GM18502 (cell line): ENCODE results near the gene COPA.
"Not testable (repeated sequence)": the region's sequence is repeated elsewhere in the genome, so short reads cannot be mapped to it uniquely, and the experiment has no call there.

Experiments
- ATAC-seq: cut with Tn5 transposase; IDR thresholded peaks from one replicate; pipeline ENCODE4 v1.9.1; 2021; ENCODE audit warnings: mild to moderate bottlenecking; ENCODE audit not compliant: unreplicated experiment, poor library complexity

Gene COPA

DNA sequence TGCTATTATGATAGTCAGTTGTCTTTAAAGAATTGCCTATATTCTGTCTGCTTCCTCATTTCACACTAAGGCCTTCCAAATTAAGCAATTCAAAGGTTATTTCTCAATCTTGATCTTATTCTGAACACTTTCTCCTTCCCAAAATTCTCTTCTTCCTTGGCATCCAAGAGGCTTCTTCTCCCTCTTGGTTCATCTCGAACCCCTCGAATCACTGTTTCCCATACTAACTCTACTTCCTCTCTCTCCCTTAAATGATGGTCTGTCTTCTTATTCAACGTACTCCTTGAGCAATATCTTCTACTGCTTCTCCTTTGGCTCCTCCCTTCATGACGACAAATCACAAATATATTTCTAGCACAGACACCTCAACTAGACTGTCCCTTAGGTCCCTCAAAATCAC, 4.5 kb downstream of the COPA start:
- ATAC-seq = no peak

- no peak for ATAC-seq
These were observed 10.5 kb downstream of the COPA start for GRCh38 chr1:160332516-160332915.

- no peak for ATAC-seq
These were observed 12.9 kb downstream of the COPA start for GRCh38 chr1:160330119-160330518.

GRCh38 chr1:160328184-160328583, 14.9 kb downstream of the COPA start:
- ATAC-seq = no peak

DNA sequence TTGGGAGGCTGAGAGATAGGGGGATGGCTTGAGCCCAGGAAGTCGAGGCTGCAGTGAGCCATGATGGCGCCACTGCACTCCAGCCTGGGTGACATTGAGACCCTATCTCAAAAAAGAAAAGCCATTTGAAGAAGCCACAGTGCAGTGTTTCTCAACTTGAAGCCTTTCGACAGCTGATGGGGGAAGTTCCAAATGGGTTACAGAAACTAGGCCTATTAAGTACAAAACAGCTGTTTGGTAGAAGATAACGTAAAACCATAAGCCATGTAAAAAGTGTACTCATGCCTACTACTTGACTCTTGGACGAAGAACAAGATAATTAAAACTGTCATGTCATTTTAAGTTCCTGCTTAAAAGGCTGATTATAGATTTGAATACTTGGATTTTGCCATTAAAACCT, 16.6 kb downstream of the COPA start:
- no peak for ATAC-seq

GRCh38 chr1:160325252-160325651, 17.8 kb downstream of the COPA start:
- no peak for ATAC-seq

- no peak for ATAC-seq
These were observed 20.2 kb downstream of the COPA start for GRCh38 chr1:160322831-160323230.

GRCh38 chr1:160315359-160315758, 27.7 kb downstream of the COPA start:
- ATAC-seq = no peak

DNA sequence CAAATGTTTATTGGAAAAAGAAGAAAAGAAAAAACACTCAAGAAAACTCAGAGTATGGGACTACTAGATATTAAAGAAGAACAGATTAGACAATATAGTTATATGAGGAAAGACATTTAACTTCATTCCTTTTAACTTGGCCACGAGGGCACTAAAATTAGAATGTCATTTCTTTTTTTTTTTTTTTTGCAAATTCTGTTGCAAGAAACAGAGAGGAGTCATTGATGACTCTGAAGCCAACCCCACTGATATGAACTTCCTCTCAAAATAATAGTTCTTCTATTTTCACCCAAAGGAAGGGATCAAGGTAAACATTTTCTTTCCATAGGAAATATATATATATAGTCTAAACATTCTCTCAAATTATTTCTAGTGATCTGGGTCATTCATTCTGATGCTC, 33.5 kb downstream of the COPA start:
- no peak for ATAC-seq

GRCh38 chr1:160309185-160309557, 33.9 kb downstream of the COPA start:
- ATAC-seq = no peak

- ATAC-seq = no peak
These were observed 34.4 kb downstream of the COPA start for GRCh38 chr1:160308451-160309184.

DNA sequence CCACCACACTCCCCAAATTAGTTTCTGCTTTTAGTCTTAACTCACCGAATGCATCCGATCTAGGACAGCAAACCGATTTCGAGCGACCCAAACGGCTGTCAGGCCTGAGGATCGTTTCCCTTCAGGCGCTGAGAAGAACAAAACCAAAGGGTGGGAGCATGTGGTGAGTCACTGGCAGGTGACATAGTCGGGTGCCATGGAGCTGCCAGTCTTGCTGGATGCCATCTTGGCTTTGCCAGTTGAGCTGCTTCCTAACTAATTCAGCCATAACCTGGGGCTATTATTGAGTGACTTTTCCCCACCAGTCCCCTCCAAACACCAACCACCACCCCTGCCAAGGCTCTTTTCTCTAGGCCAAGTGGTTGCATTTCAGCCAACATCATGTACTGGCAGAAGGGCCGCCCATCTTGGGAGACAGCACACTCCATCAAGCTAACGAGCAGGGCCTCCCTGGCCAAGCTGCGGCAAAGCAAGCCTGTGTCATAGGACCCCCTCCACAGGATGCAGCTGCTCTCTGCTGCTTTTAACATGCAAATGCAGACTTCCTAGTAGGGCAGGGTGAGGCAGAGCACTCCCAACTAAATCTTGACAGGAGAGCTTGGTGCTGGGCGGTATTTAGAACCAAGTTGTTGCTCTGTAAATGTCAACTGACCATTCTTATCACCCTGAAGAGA, 35.8 kb downstream of the COPA start:
- no peak for ATAC-seq

DNA sequence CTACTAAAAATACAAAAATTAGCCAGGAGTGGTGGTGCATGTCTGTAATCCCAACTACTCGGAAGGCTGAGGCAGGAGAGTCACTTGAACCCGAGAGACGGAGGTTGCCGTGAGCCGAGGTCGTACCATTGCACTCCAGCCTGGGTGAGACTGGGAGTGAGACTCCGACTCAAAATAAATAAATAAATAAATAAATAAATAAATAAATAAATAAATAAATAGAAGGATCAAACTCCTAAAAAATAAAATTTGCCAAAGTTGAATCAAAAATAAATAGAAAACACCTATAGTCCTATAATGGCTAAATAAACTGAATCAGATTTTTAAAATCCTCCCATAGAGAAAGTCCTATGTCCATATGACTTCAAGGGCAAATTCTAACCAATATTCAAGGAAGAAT, 42.9 kb downstream of the COPA start:
- no peak for ATAC-seq

DNA sequence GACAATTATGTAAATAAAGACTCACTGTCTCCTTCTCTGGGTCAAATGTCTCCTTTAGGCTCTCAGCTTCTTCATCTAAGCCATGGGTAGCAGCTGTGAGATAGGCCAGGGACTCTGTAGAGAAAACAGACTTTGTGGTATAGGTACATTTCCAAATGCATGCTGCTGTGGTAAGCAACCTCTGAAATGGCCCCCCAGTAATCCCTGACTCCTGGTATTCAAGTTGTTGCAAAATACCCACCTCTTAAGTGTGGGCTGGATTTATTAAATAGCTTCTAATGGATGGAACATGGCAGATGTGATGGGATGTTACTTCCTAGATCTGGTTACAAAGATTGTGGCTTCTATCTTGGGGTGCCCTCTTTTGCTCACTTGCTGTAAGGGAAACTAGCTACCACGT, 47.0 kb downstream of the COPA start:
- ATAC-seq = no peak

GRCh38 chr1:160293020-160293968, 49.8 kb downstream of the COPA start:
- no peak for ATAC-seq

- peak; percentile 73 for ATAC-seq
These were observed 51.5 kb downstream of the COPA start for GRCh38 chr1:160291248-160292220.

DNA sequence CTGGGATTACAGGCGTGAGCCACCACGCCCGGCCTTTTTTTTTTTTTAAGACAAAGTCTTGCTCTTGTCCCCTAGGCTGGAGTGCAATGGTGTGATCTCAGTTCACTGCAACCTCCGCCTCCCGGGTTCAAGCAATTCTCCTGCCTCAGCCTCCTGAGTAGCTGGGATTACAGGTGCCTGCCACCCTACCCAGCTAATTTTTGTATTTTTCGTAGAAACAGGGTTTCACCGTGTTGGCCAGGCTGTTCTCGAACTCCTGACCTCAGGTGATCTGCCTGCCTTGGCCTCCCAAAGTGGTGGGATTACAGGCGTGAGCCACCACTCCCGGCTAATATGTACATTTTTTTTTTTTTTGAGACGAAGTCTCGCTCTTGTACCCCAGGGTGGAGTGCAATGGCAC, 55.3 kb downstream of the COPA start:
- ATAC-seq = not testable (repeated sequence)

- ATAC-seq = no peak
These were observed 57.5 kb downstream of the COPA start for GRCh38 chr1:160285506-160285905.

- peak; percentile 96 for ATAC-seq
These were observed 58.2 kb downstream of the COPA start, which contains the start of gene PEX19 for GRCh38 chr1:160284782-160285344. PEX19 (minus strand) TSS chr1:160285133; CDS start chr1:160285124, 9 bp downstream.
